Stimulated activated CD4-positive, alpha-beta T cell treated with anti-CD3 and anti-CD28 coated beads, TNF-alpha, amount 100 ng/mL, for 24 hours (primary cell): Measurements from ENCODE around the gene PTGES.
A peak's percentile ranks its signal among the peaks of the same experiment; 100 is the strongest.
"Not testable (repeated sequence)": the region's sequence is repeated elsewhere in the genome, so short reads cannot be mapped to it uniquely, and the experiment has no call there.

Experiments
- DNase-seq, 3 experiments: peaks; one replicate each; pipeline ENCODE4 v3.0.0-alpha.2; 2020; ENCODE audit warnings: low read depth in 3 of 3

The PTGES gene, protein sequence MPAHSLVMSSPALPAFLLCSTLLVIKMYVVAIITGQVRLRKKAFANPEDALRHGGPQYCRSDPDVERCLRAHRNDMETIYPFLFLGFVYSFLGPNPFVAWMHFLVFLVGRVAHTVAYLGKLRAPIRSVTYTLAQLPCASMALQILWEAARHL

DNA sequence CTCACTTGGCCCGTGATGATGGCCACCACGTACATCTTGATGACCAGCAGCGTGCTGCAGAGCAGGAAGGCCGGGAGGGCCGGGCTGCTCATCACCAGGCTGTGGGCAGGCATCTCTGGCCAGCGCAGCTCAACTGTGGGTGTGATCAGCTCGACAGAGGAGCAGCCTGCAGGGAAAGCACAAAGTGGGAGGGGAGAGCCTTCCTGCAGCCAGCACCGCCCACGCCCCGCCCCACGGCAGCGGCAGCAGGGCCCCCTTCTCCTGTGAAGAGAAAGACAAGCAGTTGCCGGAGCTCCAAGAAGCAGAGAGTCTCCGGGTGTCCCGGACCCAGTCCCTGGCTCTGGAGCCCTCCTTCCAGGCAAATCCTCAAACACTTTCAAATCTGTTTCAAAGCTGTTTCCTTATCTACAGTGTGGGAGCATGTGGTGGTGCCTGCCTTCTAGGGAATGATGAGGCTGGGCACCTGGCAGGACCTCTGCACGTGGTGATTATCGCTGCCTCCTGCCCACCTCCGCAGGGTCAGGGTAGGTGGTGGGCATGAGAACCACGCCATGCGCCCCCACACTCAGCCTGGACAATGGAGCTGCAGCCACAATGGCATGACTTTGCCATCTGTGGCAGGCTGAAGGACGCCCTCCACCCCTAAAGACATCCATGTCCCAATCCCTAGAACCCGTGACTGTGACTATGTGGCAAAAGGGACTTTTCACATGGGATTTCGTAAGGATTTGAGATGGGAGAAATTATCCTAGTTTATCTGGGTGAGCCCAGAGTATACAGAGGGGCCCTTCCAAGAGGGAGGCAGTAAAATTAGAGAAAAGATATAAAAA is at the start of gene PTGES:
PTGES (minus strand) TSS at position 143 of the 830 bp plus-strand sequence; CDS start at position 113, 30 bp downstream.
- DNase-seq, result peak in 2 of 3 experiments; percentile 20 to 62

DNA sequence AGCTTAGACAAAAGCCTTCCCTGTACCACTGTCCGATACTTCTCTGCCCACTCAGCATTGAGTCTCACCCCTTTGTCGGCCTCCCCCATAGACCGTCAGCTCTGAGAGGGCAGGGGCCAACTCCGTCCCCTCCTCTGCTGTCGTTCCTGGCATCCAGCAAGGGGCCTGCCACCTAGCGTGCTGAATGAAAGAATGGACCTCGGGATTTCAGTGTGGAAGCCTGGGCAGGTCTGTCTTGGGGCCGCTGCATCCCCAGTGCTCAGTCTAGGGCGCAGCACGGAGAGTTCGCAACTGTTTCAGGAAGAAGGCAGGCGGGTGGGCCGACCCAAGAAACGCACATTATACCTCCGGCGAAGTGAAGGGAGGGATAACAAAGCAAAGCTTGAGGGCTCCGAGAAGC is 48.7 kb upstream of the PTGES start:
- DNase-seq, result no peak

DNA sequence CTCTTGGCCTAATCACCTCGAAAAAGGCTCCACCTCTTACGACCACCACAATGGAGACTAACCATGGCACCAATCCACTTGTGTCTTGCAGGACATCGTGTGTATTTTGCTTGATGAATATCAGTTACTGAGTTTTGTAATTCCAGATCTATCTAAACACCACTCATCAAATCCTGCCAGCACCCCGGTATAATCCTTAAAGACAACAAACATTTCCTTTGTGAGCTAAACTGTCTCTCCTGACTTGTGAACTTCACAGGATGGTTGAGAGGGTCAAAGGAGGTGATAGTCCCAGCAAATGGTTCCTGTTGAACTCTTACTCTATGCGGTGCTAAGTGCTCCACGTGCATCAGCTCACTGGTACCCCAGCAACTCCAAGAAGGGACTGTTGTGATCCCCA is 46.1 kb upstream of the PTGES start:
- DNase-seq, result no peak

DNA sequence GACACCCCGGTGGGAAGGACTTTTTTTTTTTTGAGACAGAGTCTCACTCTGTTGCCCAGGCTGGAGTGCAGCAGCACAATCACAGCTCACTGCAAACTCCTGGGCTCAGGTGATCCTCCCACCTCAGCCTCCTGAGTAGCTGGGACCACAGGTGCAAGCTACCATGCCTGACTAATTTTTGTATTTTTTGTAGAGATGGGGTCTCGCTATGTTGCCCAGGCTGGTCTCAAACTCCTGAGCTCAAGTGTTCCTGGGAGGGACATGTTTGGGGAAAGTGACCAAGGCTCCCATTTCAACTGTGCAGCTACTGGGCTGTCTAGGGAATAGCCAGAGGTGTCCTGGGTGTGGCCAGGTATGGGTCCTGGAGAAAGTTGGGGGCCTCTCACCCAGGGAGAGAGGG is 43.2 kb upstream of the PTGES start:
- DNase-seq, result not testable (repeated sequence)

DNA sequence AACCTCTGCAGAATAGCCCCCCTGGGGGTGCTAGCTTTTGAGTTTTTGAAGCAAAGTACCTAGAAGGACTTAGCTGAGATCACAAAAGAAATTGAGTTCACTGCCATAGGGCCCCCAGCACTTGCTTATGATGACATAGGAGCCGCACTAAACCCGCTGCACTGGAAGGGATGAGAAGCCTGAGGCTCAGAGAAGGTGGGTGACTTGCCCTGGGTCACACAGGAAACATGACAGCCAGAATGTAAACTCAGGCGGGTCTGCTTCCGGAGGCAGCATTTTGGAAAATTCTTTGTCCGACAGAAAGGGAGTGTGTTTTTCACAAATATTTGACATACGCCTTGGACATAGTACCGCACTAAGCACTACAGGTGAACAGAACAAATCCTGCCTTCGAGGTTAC is 41.7 kb upstream of the PTGES start:
- no peak for DNase-seq

DNA sequence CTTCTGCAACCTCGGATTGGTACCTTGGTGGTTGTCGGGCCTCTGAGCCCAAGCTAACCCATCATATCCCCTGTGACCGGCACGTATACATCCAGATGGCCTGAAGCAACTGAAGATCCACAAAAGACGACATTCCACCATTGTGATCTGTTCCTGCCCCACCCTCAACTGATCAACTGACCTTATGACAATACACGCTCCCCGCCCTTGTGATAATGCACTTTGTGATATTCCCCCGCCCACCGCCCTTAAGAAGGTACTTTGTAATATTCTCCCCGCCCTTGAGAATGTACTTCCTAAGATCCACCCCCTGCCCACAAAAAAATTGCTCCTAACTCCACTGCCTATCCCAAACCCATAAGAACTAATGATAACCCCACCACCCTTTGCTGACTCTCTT is 33.6 kb upstream of the PTGES start:
- no peak for DNase-seq

DNA sequence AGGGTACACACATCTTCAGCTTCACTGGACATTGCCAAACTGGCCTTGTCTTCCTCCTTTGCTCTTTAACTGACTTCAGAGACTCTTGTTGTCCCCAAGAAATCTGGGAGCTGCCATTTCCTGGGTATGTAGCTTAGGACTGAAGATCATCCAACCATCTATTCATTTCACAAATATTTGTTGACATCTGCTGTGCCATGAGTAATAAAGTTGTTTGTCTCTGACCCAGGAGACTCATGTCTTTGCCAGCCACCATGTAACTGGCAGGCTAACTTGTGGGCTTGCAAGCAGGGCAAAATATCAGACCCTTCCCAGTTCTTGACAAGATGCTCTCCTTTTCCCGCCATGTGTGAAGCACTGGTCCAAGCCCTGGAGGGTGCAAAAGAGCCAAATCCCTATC is 33.0 kb upstream of the PTGES start:
- DNase-seq, result no peak

DNA sequence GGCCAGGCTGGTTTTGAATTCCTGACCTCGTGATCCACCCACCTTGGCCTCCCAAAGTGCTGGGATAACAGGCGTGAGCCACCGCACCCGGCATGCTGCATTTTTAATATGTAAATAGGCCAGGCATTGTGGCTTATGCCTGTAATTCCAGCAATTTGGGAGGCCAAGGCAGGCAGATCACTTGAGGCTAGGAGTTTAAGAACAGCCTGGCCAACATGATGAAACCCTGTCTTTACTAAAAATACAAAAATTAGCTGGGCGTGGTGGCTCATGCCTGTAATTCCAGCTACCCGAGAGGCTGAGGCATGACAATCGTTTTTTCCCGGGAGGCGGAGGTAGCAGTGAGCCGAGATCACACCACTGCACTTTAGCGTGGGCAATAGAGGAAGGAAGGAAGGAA is 32.1 kb upstream of the PTGES start:
- DNase-seq, result not testable (repeated sequence)

DNA sequence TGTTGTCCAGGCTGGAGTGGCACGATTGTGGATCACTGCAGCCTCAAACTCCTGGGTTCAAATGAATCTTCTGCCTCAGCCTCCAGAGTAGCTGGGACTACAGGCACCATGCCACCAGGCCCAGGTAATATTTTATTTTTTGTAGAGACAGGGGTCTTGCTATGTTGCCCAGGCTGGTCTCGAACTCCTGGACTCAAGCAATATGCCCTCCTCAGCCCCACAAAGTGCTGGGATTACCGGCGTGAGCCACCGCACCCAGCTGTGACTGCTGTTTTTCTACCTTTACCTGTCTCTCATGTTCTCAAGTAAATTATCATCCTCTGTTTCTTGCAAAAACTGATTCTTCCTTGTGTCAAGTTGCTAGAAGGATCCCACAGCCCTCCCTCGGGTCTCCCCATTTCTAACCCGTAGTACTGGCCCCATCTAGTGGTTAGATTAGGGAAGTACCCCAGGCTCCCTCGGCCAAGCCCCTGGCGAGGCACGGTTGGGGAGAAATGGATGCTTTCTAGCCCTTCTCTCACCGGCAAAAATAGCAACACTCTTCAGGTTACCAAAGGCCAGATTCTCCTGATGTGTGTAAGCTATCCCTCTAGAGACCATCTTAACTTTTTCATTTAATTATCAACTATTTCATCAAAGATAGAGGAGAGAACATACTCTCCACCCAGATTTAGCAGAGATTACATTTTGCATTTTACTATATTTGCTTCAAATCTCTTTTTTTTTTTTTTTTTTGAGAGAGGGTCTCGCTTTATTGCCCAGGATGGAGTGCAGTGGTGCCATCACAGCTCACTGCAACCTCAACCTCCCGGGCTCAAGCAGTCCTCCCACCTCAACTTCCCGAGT is 30.9 kb upstream of the PTGES start:
- DNase-seq, result peak; percentile 60 to 63 (median 62)

DNA sequence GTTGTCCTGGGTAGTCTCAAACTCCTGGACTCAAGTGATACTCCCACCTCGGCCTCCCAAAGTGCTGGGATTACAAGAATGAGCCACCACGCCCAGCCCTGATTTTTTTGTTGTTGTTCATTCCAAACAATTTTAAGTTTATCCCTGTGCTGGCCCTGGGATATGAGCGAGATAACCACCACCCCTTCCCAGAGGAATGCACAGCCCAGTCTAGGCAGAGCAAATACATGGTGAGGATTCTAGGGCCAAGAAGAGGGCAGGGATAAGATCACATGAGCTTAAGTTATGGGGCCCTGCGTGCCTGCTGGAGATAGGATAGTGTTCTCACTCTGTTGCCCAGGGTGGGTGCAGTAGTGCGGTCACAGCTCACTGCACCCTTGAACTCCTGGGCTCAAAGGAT is 29.1 kb upstream of the PTGES start:
- DNase-seq, result no peak

DNA sequence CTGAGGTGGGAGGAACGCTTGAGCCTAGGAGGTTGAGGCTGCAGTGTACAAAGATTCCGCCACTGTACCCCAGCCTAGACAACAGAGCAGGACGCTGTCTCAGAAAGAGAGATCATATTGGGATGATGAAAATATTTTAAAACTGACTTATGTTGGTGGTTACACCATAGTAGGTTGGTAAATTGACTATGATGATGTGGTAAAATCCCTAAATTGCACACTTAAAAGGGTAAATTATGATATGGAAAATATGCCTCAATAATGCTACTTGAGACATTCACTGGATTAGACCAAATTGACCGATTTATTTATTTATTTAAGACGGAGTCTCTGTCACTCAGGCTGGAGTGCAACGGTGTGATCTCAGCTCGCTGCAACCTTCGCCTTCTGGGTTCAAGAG is 28.3 kb upstream of the PTGES start:
- DNase-seq, result no peak

DNA sequence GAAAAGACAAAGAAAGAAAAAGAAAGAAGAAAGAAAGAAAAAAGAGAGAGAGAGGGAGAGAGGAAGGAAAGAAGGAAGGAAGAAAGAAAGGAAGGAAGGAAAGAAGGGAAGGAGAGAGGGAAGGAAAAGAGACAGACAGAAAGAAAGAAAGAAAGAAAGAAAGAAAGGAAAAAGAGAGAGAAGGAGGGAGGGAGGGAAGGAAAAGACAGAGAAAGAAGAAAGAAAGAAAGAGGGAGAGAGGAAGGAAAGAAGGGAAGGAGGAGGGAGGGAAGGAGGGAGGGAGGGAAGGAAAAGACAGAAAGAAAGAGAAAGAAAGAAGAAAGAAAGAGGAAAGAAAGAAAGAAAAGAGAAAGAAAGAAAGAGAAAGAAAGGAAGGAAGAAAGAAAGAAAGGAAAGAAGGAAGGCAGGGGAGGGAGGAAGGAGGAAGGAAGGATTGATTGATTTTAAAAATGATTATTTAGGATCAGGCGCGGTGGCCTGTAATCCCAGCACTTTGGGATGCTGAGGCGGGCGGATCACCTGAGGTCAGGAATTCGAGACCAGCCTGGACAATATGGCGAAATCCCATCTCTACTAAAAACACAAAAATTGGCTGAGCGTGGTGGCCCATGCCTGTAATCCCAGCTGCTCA is 26.8 kb upstream of the PTGES start:
- DNase-seq, result no peak

DNA sequence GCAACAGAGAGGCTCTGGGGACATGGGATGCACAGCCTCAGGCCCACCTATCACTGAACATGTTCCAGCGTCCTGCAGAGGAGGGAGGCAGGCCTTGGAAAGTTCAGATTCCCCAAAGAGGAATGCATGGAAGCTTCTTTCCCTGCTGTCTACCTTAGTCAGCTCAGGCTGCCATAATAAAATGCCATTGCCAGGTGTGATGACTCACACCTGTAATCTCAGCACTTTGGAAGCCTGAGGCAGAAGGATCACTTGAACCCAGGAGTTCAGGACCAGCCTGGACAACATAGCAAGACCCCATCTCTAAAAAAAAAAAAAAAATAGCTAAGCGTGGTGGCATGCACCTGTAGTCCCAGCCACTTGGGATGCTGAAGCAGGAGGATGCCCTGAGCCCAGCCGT is 25.6 kb upstream of the PTGES start:
- DNase-seq, result no peak

DNA sequence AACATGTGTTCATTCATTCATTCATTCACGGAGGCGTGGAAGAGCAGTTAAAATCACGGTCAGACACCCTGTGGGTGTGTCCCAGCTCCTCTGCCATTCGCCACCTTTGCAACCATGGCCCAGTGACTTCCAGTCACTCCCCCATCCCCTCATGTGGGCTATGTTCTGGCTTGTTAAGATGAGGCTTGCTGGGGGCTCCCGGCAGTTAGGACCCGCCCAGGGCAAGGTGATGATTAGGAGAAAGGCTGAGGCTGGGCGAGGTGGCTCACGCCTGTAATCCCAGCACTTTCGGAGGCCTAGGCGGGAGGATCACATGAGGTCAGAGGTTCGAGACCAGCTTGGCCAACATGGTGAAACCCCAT is 24.9 kb upstream of the PTGES start:
- no peak for DNase-seq

DNA sequence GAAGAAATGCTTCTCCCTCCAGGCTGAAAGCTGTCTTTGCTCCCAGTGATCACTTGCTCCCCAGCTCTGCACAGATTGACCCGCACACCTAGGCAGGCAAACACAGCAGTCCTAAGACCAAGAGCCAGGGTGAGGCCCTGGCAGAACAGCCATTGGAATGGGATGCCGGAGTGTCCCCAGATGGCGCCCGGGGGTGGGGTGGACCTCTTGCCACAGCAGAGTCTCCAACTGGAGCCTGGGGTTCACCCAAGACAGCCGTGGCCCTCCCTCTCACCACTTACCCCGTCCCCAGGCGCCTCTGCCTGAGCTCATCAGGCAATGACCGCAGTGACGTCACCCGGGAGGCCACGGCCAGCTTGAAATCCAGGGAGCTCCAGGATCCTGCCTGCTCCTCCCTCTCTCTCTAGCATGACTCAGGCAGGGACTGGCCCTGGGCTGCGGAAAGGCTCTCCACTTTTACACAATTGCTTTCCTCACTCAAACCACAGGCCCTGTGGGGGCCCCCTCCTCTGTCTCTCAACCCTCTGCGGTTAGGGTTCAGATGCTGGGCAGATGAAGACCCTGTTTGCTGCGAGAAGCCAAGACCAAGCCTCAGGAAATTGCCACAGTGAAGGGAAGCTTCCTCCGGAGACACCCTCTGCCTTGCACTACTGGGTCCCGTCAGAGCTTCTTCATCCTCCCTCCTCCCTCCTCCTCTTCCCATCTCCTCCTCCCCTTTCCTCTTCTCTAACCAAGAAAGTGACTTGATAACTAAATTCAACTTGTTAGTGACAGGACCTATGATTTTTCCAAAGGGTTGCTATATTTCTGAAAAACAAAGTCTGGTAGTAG is 24.3 kb upstream of the PTGES start:
- peak in 1 of 3 experiments; percentile 70 for DNase-seq

DNA sequence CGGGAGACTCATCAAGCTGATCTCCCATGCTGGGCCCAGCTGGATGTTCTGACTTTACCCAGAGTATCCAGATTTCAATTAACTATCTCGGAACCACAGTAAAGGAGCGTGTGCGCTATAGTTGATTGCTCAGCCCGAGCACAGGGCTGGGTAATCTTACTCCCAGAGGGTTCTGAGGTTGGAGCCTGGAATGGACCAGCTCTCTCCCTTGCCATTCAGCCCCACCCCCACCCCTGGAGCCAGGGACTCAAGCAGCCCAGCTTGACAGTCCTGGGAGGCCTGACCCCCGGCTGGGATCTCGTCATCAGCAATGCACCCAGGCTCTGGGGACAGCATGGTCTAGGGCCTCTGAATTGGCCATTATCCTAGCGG is 23.7 kb upstream of the PTGES start:
- DNase-seq, result no peak

DNA sequence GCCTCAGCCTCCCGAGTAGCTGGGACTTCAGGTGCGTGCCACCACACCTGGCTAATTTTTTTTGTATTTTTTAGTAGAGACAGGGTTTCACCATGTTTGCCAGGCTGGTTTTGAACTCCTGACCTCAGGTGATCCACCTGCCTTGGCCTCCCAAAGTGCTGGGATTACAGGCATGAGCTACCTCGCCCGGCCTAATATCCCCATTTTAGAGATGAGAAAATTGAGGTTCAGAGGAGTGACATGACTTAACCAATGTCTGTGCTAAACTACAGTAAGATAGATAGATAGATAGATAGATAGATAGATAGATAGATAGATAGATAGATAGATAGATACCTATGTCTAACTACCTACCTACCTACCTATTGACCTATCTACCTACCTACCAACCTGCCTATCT is 23.3 kb upstream of the PTGES start:
- DNase-seq, result not testable (repeated sequence)

DNA sequence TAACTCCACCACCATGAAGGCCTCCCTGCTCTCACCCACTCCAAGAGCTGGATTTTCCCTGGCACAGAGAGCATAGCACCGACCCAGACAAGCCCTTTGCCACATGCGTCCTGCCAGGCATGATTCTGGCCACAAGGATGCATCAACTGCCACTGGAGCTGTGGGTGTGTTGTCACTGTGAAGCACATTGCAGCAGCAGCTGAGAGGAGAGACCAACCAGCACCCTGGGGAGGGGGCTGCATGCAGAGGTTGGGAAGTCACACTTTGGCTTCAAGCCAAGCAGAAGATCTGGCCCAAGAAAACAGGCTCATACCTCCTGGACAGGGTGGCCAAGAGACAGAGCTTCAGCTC is 22.6 kb upstream of the PTGES start:
- no peak for DNase-seq

DNA sequence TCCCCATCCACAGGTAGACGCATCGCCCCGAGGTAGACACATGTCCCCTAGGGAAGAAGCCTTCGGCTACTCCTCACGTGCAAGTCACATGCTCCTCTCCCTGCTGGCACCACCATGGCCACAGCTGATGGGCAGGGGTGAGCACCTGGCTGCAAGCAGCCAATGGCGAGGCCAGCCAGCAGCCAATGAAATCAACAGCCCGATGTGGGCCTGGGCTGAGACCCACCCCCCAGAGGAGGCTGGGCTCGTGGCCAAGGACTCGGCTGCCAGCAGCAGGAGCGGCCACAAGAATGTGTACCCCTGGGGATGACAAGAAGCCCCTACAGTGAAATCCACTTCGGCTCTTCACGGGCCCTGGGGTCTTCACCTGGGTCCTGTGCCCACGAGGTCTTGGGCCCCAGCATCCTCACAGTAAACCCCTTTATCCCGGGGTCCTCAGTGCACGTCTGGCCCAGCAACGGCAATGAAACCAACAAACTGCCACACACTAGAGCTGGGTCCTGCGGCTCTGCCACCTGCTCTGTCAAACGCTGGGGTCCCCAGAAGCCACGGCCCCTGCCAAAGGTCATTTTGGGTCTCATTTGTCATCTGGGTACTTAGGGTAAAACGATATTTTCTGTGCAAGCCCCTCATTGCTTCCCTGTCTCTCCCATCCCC is 22.1 kb upstream of the PTGES start:
- DNase-seq, result no peak

DNA sequence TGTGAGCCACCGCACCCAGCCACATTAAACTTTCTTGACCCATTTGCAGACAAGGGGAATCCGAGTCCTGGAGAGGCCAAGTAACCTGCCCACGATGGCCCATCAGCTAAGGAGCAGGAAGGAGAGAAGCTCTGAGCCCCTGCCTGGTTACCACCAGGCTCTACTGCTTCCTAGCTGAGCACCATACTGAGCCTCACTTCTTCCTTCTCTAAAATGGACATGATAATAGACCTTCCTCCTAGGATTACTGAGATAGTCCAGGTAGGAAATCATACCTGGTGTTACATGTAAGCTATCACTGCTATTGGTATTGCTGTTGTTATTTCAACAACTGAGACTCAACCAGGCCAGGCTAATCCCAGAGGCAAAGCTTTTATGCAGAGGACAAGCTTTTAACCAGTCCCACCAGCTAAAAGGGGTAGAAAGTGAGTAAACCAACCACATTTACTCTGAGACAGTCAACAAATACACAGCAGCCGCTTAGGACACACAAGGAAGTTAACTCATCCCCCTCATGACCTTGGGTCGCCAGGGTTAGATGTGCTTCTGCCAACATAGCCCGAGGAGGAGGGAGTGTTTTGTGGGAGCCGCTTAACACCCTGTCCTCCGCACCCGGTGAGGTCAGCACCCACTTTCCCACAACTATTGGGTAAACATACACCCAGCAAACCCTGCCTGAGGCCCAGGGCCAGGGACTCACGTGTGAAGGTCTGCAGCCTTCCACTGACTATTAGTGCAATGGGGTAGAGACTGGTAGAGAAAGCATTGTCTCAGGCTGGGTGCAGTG is 20.6 kb upstream of the PTGES start:
- DNase-seq, result no peak
